PFSK-1 (cell line): Measurements from ENCODE around the gene RAB7A.

Experiments used
- FOXP2 ChIP-seq: optimal IDR thresholded peaks from 2 replicates; pipeline ENCODE3; 2011; ENCODE audit warnings: borderline replicate concordance, control low read depth, inconsistent platforms; ENCODE audit not compliant: insufficient read depth; ENCODE audit errors: extremely low read length, extremely low read depth
- POLR2AphosphoS5 ChIP-seq: IDR thresholded peaks from 2 replicates; pipeline ENCODE4 v1.6.1; 2012; ENCODE audit warnings: low read depth, mild to moderate bottlenecking, control low read depth, low read length, moderate library complexity
- SIN3A ChIP-seq: IDR thresholded peaks from 2 replicates; pipeline ENCODE4 v1.6.1; 2012; ENCODE audit warnings: mild to moderate bottlenecking, low read length, moderate library complexity, borderline replicate concordance; ENCODE audit not compliant: insufficient read depth
- TAF1 ChIP-seq: IDR thresholded peaks from 2 replicates; pipeline ENCODE4 v1.6.1; 2012; ENCODE audit warnings: low read length, control low read depth, borderline replicate concordance; ENCODE audit not compliant: insufficient read depth
- TF ChIP-seq, protein P1 (sequence below), 2 experiments: IDR thresholded peaks; 2 replicates each; pipeline versions ENCODE4 v1.6.1 to v1.8.0; 2011 to 2012; ENCODE audit warnings: low read depth in 2 of 2, low read length in 2 of 2, control low read depth in 1 of 2, inconsistent platforms in 1 of 2, mild to moderate bottlenecking in 1 of 2, moderate library complexity in 1 of 2; ENCODE audit not compliant: insufficient read depth in 1 of 2

Gene RAB7A

DNA sequence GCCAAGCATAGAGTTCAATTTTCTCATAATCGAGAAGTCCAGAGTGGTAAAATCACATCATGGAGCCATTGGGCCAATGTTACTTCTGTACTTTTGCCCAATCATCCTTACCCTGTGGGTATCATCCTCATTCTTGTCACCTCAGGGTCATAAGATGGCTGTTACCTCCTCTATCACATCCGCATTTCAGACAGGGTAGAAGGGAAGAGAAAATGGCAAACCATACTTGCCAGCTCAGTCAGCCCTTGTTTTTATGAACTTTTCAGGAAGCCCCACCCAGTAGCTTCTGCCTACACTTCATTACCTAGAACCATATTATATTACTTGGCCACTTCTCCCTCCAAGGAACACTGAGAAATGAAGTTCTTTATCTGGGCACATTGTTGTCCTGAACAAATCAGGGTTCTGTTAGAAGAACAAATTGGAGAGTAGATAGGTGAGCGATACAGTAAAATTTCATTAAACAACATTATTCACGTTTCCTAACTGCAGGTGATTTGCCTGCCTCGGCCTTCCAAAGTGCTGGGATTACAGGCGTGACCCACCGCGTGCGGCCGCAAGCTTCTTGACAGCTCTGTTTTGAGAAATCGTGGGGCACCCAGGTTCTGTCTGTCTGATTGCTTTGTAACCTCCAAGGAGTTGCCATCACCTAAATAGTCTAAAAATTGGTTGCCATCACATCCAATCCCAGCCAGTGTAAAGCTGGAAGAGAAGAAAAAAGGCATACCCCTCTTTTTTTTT, 40.8 kb upstream of the RAB7A start:
- TF ChIP-seq, protein P1, sequence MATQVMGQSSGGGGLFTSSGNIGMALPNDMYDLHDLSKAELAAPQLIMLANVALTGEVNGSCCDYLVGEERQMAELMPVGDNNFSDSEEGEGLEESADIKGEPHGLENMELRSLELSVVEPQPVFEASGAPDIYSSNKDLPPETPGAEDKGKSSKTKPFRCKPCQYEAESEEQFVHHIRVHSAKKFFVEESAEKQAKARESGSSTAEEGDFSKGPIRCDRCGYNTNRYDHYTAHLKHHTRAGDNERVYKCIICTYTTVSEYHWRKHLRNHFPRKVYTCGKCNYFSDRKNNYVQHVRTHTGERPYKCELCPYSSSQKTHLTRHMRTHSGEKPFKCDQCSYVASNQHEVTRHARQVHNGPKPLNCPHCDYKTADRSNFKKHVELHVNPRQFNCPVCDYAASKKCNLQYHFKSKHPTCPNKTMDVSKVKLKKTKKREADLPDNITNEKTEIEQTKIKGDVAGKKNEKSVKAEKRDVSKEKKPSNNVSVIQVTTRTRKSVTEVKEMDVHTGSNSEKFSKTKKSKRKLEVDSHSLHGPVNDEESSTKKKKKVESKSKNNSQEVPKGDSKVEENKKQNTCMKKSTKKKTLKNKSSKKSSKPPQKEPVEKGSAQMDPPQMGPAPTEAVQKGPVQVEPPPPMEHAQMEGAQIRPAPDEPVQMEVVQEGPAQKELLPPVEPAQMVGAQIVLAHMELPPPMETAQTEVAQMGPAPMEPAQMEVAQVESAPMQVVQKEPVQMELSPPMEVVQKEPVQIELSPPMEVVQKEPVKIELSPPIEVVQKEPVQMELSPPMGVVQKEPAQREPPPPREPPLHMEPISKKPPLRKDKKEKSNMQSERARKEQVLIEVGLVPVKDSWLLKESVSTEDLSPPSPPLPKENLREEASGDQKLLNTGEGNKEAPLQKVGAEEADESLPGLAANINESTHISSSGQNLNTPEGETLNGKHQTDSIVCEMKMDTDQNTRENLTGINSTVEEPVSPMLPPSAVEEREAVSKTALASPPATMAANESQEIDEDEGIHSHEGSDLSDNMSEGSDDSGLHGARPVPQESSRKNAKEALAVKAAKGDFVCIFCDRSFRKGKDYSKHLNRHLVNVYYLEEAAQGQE (IDR thresholded peaks at IDR 0.05; ENCODE audit: insufficient read depth in 1 of 2, low read depth in 2 of 2, low read length in 2 of 2), result no peak
- TF ChIP-seq POLR2AphosphoS5 (no peak), SIN3A (no peak), TAF1 (no peak), FOXP2 (no peak)

- no peak for TF ChIP-seq FOXP2
- no peak for TF ChIP-seq SIN3A
- TF ChIP-seq, protein P1 (IDR thresholded peaks at IDR 0.05; ENCODE audit: insufficient read depth in 1 of 2, low read depth in 2 of 2, low read length in 2 of 2), result no peak
- no peak for TF ChIP-seq TAF1
- TF ChIP-seq POLR2AphosphoS5, result no peak
Observed at GRCh38 chr3:128686465-128686864, 39.5 kb upstream of the RAB7A start.

- TF ChIP-seq POLR2AphosphoS5 (no peak), TAF1 (no peak)
Observed at GRCh38 chr3:128689060-128689459, 36.9 kb upstream of the RAB7A start.

- TF ChIP-seq POLR2AphosphoS5, result no peak
- no peak for TF ChIP-seq SIN3A
- TF ChIP-seq, protein P1 (IDR thresholded peaks at IDR 0.05; ENCODE audit: insufficient read depth in 1 of 2, low read depth in 2 of 2, low read length in 2 of 2), result no peak
- no peak for TF ChIP-seq FOXP2
- no peak for TF ChIP-seq TAF1
Observed at GRCh38 chr3:128693696-128694095, 32.3 kb upstream of the RAB7A start.

- TF ChIP-seq FOXP2 (no peak), POLR2AphosphoS5 (no peak), SIN3A (no peak), TAF1 (no peak)
- TF ChIP-seq, protein P1 (IDR thresholded peaks at IDR 0.05; ENCODE audit: insufficient read depth in 1 of 2, low read depth in 2 of 2, low read length in 2 of 2), result no peak
Observed at GRCh38 chr3:128697341-128697740, 28.6 kb upstream of the RAB7A start.
